Neural cell (in vitro differentiated cells): Measurements from ENCODE around the gene A2ML1. TPM values are rescaled to one million over a fixed set of nuclear protein-coding genes. Genes with fewer than 3 reads are reported as not detected.

Experiments
- H2AFZ ChIP-seq: fragments of 200-600, 300-800 bp; sonication (generic), shearing (Covaris generic); 2 replicates; pipeline ENCODE4 v1.6.0; 2014; ENCODE audit warnings: low read depth, mild to moderate bottlenecking, antibody characterized with exemption, low read length, moderate library complexity
- H3F3A ChIP-seq: fragments of 200-600 bp; shearing (Covaris generic); 2 replicates; pipeline ENCODE4 v1.6.1; 2016; ENCODE audit warnings: mild to moderate bottlenecking, moderate library complexity, mixed read lengths, antibody characterized with exemption, low read length; ENCODE audit not compliant: insufficient read depth, poor library complexity, severe bottlenecking
- H3K27ac ChIP-seq: fragments of 200-600, 300-800 bp; sonication (generic), shearing (Covaris generic); 2 replicates; pipeline ENCODE4 v1.5.1; 2014; ENCODE audit warnings: mild to moderate bottlenecking, low read length, moderate library complexity
- H3K27me3 ChIP-seq: fragments of 300-800, 200-600 bp; sonication (generic), shearing (Covaris generic); 2 replicates; pipeline ENCODE4 v1.6.0; 2014; ENCODE audit warnings: mild to moderate bottlenecking, low read depth, low read length, moderate library complexity; ENCODE audit not compliant: insufficient read depth
- H3K36me3 ChIP-seq: fragments of 300-800, 200-600 bp; sonication (generic), shearing (Covaris generic); 2 replicates; pipeline ENCODE4 v1.5.1; 2014; ENCODE audit warnings: mild to moderate bottlenecking, antibody characterized with exemption, low read length, moderate library complexity; ENCODE audit not compliant: insufficient read depth
- H3K4me2 ChIP-seq: fragments of 300-800, 200-600 bp; sonication (generic), shearing (Covaris generic); 2 replicates; pipeline ENCODE4 v1.6.0; 2014; ENCODE audit warnings: mild to moderate bottlenecking, low read length
- H3K4me3 ChIP-seq: fragments of 300-800, 200-600 bp; sonication (generic), shearing (Covaris generic); 2 replicates; pipeline ENCODE4 v1.5.1; 2014; ENCODE audit warnings: mild to moderate bottlenecking, low read length, moderate library complexity
- H3K79me2 ChIP-seq: fragments of 200-600 bp; shearing (Covaris generic); replicated peaks from 2 replicates; pipeline ENCODE4 v1.6.0; 2014; ENCODE audit warnings: mild to moderate bottlenecking, low read length, moderate library complexity; ENCODE audit not compliant: insufficient read depth
- H3K9ac ChIP-seq: fragments of 300-800, 200-600 bp; sonication (generic), shearing (Covaris generic); 2 replicates; pipeline ENCODE4 v1.6.1; 2016; ENCODE audit warnings: mild to moderate bottlenecking, low read length, mixed read lengths
- H3K9me2 ChIP-seq: fragments of 200-600 bp; shearing (Covaris generic); 2 replicates; pipeline ENCODE4 v1.6.1; 2016; ENCODE audit warnings: mild to moderate bottlenecking, low read length, mixed read lengths; ENCODE audit not compliant: insufficient read depth
- H3K9me3 ChIP-seq: fragments of 200-600, 300-800 bp; sonication (generic), shearing (Covaris generic); 2 replicates; pipeline ENCODE4 v1.6.1; 2016; ENCODE audit warnings: mild to moderate bottlenecking, mixed run types, low read length, moderate library complexity, mixed read lengths
- H4K20me1 ChIP-seq: fragments of 200-600 bp; shearing (Covaris generic); 2 replicates; pipeline ENCODE4 v1.6.1; 2016; ENCODE audit warnings: mild to moderate bottlenecking, mixed run types; ENCODE audit not compliant: insufficient read depth
- CTCF ChIP-seq: fragments of 450-650 bp; IDR thresholded peaks from 2 replicates; pipeline ENCODE4 v1.5.1; 2014; ENCODE audit warnings: antibody characterized with exemption, mild to moderate bottlenecking, moderate library complexity; ENCODE audit not compliant: poor library complexity, severe bottlenecking
- EP300 ChIP-seq: fragments of 450-650 bp; conservative IDR thresholded peaks from 2 replicates; pipeline ENCODE4 v1.6.1; 2014; ENCODE audit warnings: antibody characterized with exemption, mild to moderate bottlenecking, moderate library complexity; ENCODE audit not compliant: poor library complexity, severe bottlenecking
- EZH2 ChIP-seq: fragments of 200-600, 300-800 bp; shearing (Covaris generic), sonication (generic); IDR thresholded peaks from 2 replicates; pipeline ENCODE4 v1.6.1; 2014; ENCODE audit warnings: antibody characterized with exemption, low read length, borderline replicate concordance, mild to moderate bottlenecking; ENCODE audit not compliant: insufficient read depth, poor library complexity, severe bottlenecking
- POLR2AphosphoS5 ChIP-seq: IDR thresholded peaks from 2 replicates; pipeline ENCODE4 v1.6.1; 2012
- REST ChIP-seq: IDR thresholded peaks from 2 replicates; pipeline ENCODE4 v1.6.1; 2012; ENCODE audit warnings: borderline replicate concordance
- SMC3 ChIP-seq: fragments of 450-650 bp; conservative IDR thresholded peaks from 2 replicates; pipeline ENCODE4 v1.6.1; 2014; ENCODE audit warnings: antibody characterized with exemption, mild to moderate bottlenecking, moderate library complexity; ENCODE audit not compliant: poor library complexity
- TAF1 ChIP-seq: IDR thresholded peaks from 2 replicates; pipeline ENCODE4 v1.6.1; 2012; ENCODE audit warnings: low read depth
- polyA minus RNA-seq: library from RNA; depleted of rRNA, polyadenylated mRNA; stranded (reverse); fragments of >200 nt; gene quantifications from 2 replicates; pipeline ENCODE4 v1.2.3, GENCODE V29; 2014
- polyA plus RNA-seq: library from polyadenylated mRNA; depleted of rRNA; stranded (reverse); fragments of >200 nt; gene quantifications from 2 replicates; pipeline ENCODE4 v1.2.3, GENCODE V29; 2014

A2ML1 gene
- polyA plus RNA-seq (0.08 TPM in 1 of 2 replicates, not detected in the other), polyA minus RNA-seq (not detected in 2 replicates)

- no peaks in the 10 kb centered on the region for H3K9me2 ChIP-seq
These were observed at the start of gene A2ML1 for GRCh38 chr12:8822298-8822697. TSS of gene A2ML1 (plus strand) at chr12:8822621. CDS start at chr12:8822652, 31 bp downstream.

DNA sequence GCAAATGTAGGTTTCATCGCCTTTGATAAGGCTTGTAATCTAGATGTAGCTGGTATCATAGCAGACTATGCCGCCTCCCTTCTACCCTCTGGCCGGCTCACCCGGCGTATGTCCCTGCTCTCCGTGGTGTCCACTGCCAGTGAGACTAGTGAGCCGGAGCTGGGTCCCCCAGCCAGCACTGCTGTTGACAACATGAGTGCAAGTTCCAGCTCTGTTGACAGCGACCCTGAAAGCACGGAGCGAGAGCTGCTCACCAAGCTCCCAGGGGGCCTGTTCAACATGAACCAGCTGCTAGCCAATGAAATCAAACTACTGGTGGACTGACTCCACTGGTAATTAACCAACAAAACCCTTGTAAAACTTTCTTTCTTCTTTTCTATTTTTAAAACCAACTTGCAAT, 49.0 kb upstream of the A2ML1 start:
- Histone ChIP-seq H3K9ac (no peak overlapping the region), H3F3A (no peaks in the 10 kb centered on the region), H2AFZ (no peak overlapping the region), H3K4me2 (no peak overlapping the region), H3K36me3 (peaks cover 3% of the 10 kb centered on the region), H3K79me2 (peaks cover 4% of the 10 kb centered on the region), H3K27me3 (no peaks in the 10 kb centered on the region), H3K9me2 (no peaks in the 10 kb centered on the region), H4K20me1 (no peaks in the 10 kb centered on the region), H3K27ac (no peak overlapping the region), H3K9me3 (no peaks in the 10 kb centered on the region), H3K4me3 (no peak overlapping the region)
- TF ChIP-seq REST (no peak), SMC3 (no peak), POLR2AphosphoS5 (no peak), TAF1 (no peak)

More at GRCh38 chr12:8822298-8822697, at the start of gene A2ML1:
- H4K20me1 ChIP-seq = no peaks in the 10 kb centered on the region
- H2AFZ ChIP-seq = no peak within 1 kb of the TSS
- no peaks in the 10 kb centered on the region for H3F3A ChIP-seq
- no peaks in the 10 kb centered on the region for H3K27me3 ChIP-seq
- H3K9me3 ChIP-seq = no peaks in the 10 kb centered on the region
- no peak within 1 kb of the TSS for H3K27ac ChIP-seq
- H3K4me2 ChIP-seq = no peak within 1 kb of the TSS
- H3K36me3 ChIP-seq = no peaks in the 10 kb centered on the region
- no peak for TF ChIP-seq POLR2AphosphoS5
- no peak for TF ChIP-seq SMC3
- no peaks in the 10 kb centered on the region for H3K79me2 ChIP-seq
- no peak within 1 kb of the TSS for H3K9ac ChIP-seq
- H3K4me3 ChIP-seq = no peak within 1 kb of the TSS

GRCh38 chr12:8779281-8779680, 43.1 kb upstream of the A2ML1 start:
- Histone ChIP-seq H3K4me3 (no peak overlapping the region), H3K27me3 (no peaks in the 10 kb centered on the region), H3K9me3 (no peaks in the 10 kb centered on the region), H3K4me2 (no peak overlapping the region), H3K9ac (no peak overlapping the region), H2AFZ (no peak overlapping the region), H3K36me3 (peaks cover 14% of the 10 kb centered on the region), H4K20me1 (no peaks in the 10 kb centered on the region), H3K9me2 (no peaks in the 10 kb centered on the region), H3K27ac (no peak overlapping the region), H3F3A (no peaks in the 10 kb centered on the region), H3K79me2 (no peaks in the 10 kb centered on the region)
- TF ChIP-seq REST (no peak), CTCF (no peak), EP300 (no peak), EZH2 (no peak), POLR2AphosphoS5 (no peak)
